Measurements from ENCODE around the gene RAP1GAP.

DNA sequence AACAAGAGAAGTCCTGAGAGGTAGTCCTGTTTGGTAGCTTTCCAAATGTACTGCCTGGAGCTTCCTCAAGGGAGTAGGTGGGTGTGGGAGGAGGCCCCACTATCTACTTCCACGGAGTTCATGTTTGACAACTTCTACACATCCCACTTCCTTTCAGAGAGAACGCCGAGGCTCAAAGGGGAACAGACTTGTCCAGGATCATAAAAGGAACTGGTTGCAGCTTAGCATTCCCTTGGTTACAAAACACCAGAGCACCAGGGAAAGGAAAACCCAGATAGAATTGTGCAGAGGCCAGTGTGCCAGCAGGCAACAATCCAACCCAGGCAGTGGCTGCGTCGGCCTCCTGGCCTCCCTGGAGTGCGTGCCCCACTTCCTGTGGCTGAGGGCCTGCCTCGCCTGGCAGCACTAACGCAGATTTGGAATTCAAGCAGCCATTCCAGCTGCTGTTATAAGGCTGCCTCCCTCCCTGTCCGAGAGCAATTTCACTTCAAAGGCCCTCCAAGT is 4.2 kb upstream of the RAP1GAP start:
- TF ChIP-seq EZH2 (IDR thresholded peaks at IDR 0.05; ENCODE audit: insufficient read depth, poor library complexity, severe bottlenecking) (no peak), EZH2phosphoT487 (IDR thresholded peaks at IDR 0.05; ENCODE audit: insufficient read depth, low read depth) (no peak)
